Testis (tissue), 3 donors: Measurements from ENCODE around the gene GAK. TPM values are rescaled to one million over a fixed set of nuclear protein-coding genes. Genes with fewer than 3 reads are reported as not detected.

Experiments
- DNase-seq: peaks from one replicate; pipeline ENCODE4 v3.0.0-alpha.2; 2019
- H3K27ac ChIP-seq, 2 donors: fragments of 200-600 bp; sonication (generic); one replicate each; pipeline ENCODE4 v1.5.1; 2019
- H3K27me3 ChIP-seq: fragments of 200-600 bp; sonication (generic); one replicate; pipeline ENCODE4 v1.5.1; 2019
- H3K36me3 ChIP-seq: fragments of 200-600 bp; sonication (generic); one replicate; pipeline ENCODE4 v1.5.1; 2017; ENCODE audit warnings: low read depth; ENCODE audit errors: missing control alignments
- H3K4me1 ChIP-seq: fragments of 200-600 bp; sonication (generic); one replicate; pipeline ENCODE4 v1.5.1; 2019
- H3K4me3 ChIP-seq, 2 donors: fragments of 200-600 bp; sonication (generic); one replicate each; pipeline ENCODE4 v1.5.1; 2017 to 2019
- H3K9me3 ChIP-seq: fragments of 200-600 bp; sonication (generic); one replicate; pipeline ENCODE4 v1.5.1; 2017
- CTCF ChIP-seq, 3 experiments: fragments of 450-650 bp in 2 of 3; fragments of 200-600 bp in 1 of 3; sonication (generic) in 1 of 3; IDR thresholded peaks; one replicate each; pipeline ENCODE4 v1.5.1; 2016 to 2019; ENCODE audit warnings: antibody characterized with exemption in 3 of 3, mild to moderate bottlenecking in 2 of 3, moderate library complexity in 1 of 3
- POLR2A ChIP-seq: fragments of 450-650 bp; IDR thresholded peaks from one replicate; pipeline ENCODE4 v1.6.1; 2017; ENCODE audit warnings: antibody characterized with exemption, mild to moderate bottlenecking, moderate library complexity
- WGBS, 2 donors: methylation state at CpG; one replicate each; pipeline ENCODE4 v1.1.5; 2018; 5-methylcytosine and 5-hydroxymethylcytosine counted together
- intact Hi-C: fragments of 100-400 bp; cut with DNase I; formaldehyde crosslinking; loops from one replicate; pipeline ENCODE4 v1.15.1; 2023; ENCODE audit warnings: low total_unique reads
- polyA plus RNA-seq: library from polyadenylated mRNA; stranded (reverse); fragments of 350-450 nt; fragmentation: Illumina TruSeq; extraction: RNeasy Lipid Tissue Mini Kit (QIAGEN cat#74804); gene quantifications from one replicate; pipeline ENCODE4 v1.2.3, GENCODE V29; 2014; ENCODE audit warnings: low read depth, low replicate concordance; ENCODE audit not compliant: insufficient read depth
- total RNA-seq, 2 donors: library from RNA; depleted of rRNA; stranded (reverse); fragments of >200 nt; gene quantifications; one replicate each; pipeline ENCODE4 v1.2.3, GENCODE V29; 2016

Gene GAK
- total and polyA plus RNA-seq, 3 donors from 2014 or later: 130 to 229 (median 226) TPM

- intact Hi-C loops: no loop called here
Observed at GRCh38 chr4:973431-974397, 41.6 kb upstream of the GAK start, which contains the start of gene DGKQ. Gene DGKQ (minus strand): TSS chr4:973569. CDS start chr4:973482, 87 bp downstream.

GRCh38 chr4:972651-973424, 40.7 kb upstream of the GAK start:
- intact Hi-C loops: no loop called here
- DNase-seq: no peak
- WGBS, 2 donors: 0 to 1% methylated on average over 19 to 28 of the region's 65 CpGs
- no peaks in the 10 kb centered on the region for H3K36me3 ChIP-seq
- no peaks in the 10 kb centered on the region for H3K9me3 ChIP-seq
- no peaks in the 10 kb centered on the region for H3K27me3 ChIP-seq
- no peak for TF ChIP-seq POLR2A
- TF ChIP-seq CTCF (IDR thresholded peaks at IDR 0.05): no peak
- no peak overlapping the region for H3K27ac ChIP-seq
- peak overlapping the region; percentile 61 to 67 for H3K4me3 ChIP-seq
- H3K4me1 ChIP-seq: peaks cover 14% of the 10 kb centered on the region

More at GRCh38 chr4:973431-974397, 41.6 kb upstream of the GAK start, which contains the start of gene DGKQ:
- no peaks in the 10 kb centered on the region for H3K36me3 ChIP-seq
- no peaks in the 10 kb centered on the region for H3K27me3 ChIP-seq
- no peak within 1 kb of the TSS for H3K27ac ChIP-seq
- 20 to 79% methylated on average over 15 to 100 of the region's 123 CpGs for WGBS, 2 donors
- H3K4me3 ChIP-seq: peak within 1 kb of the TSS; percentile 61 to 67
- H3K4me1 ChIP-seq: peaks cover 14% of the 10 kb centered on the region
- TF ChIP-seq POLR2A: no peak
- TF ChIP-seq CTCF (IDR thresholded peaks at IDR 0.05): no peak
- no peaks in the 10 kb centered on the region for H3K9me3 ChIP-seq
- DNase-seq: peak; percentile 92

GRCh38 chr4:971666-972500, 39.8 kb upstream of the GAK start:
- H3K4me3 ChIP-seq: peak overlapping the region in 1 of 2 donors; percentile 67
- no peaks in the 10 kb centered on the region for H3K9me3 ChIP-seq
- no peaks in the 10 kb centered on the region for H3K36me3 ChIP-seq
- intact Hi-C loops: no loop called here
- H3K27me3 ChIP-seq: no peaks in the 10 kb centered on the region
- no peak for TF ChIP-seq CTCF (IDR thresholded peaks at IDR 0.05)
- TF ChIP-seq POLR2A: no peak
- H3K27ac ChIP-seq: no peak overlapping the region
- DNase-seq: no peak
- peaks cover 14% of the 10 kb centered on the region for H3K4me1 ChIP-seq
- 61 to 68% methylated on average over 6 to 23 of the region's 24 CpGs for WGBS, 2 donors

- TF ChIP-seq CTCF (IDR thresholded peaks at IDR 0.05) (no peak), POLR2A (no peak)
- no peak overlapping the region for H3K4me3 ChIP-seq
- H3K36me3 ChIP-seq: no peaks in the 10 kb centered on the region
- 83 to 88% methylated on average over 10 to 17 of the region's 17 CpGs for WGBS, 2 donors
- intact Hi-C loops: no loop called here
- peaks cover 14% of the 10 kb centered on the region for H3K4me1 ChIP-seq
- no peaks in the 10 kb centered on the region for H3K27me3 ChIP-seq
- DNase-seq: no peak
- no peak overlapping the region for H3K27ac ChIP-seq
- H3K9me3 ChIP-seq: no peaks in the 10 kb centered on the region
Observed at GRCh38 chr4:970854-971520, 38.9 kb upstream of the GAK start.
